Neural cell (in vitro differentiated cells): ENCODE measurements around the gene ATXN1L. TPM values are rescaled to one million over a fixed set of nuclear protein-coding genes. Genes with fewer than 3 reads are reported as not detected.

Source experiments
- H2AFZ ChIP-seq: fragments of 200-600, 300-800 bp; sonication (generic), shearing (Covaris generic); 2 replicates; pipeline ENCODE4 v1.6.0; 2014; ENCODE audit warnings: low read depth, mild to moderate bottlenecking, antibody characterized with exemption, low read length, moderate library complexity
- H3F3A ChIP-seq: fragments of 200-600 bp; shearing (Covaris generic); 2 replicates; pipeline ENCODE4 v1.6.1; 2016; ENCODE audit warnings: mild to moderate bottlenecking, moderate library complexity, mixed read lengths, antibody characterized with exemption, low read length; ENCODE audit not compliant: insufficient read depth, poor library complexity, severe bottlenecking
- H3K27ac ChIP-seq: fragments of 200-600, 300-800 bp; sonication (generic), shearing (Covaris generic); 2 replicates; pipeline ENCODE4 v1.5.1; 2014; ENCODE audit warnings: mild to moderate bottlenecking, low read length, moderate library complexity
- H3K27me3 ChIP-seq: fragments of 300-800, 200-600 bp; sonication (generic), shearing (Covaris generic); 2 replicates; pipeline ENCODE4 v1.6.0; 2014; ENCODE audit warnings: mild to moderate bottlenecking, low read depth, low read length, moderate library complexity; ENCODE audit not compliant: insufficient read depth
- H3K36me3 ChIP-seq: fragments of 300-800, 200-600 bp; sonication (generic), shearing (Covaris generic); 2 replicates; pipeline ENCODE4 v1.5.1; 2014; ENCODE audit warnings: mild to moderate bottlenecking, antibody characterized with exemption, low read length, moderate library complexity; ENCODE audit not compliant: insufficient read depth
- H3K4me2 ChIP-seq: fragments of 300-800, 200-600 bp; sonication (generic), shearing (Covaris generic); 2 replicates; pipeline ENCODE4 v1.6.0; 2014; ENCODE audit warnings: mild to moderate bottlenecking, low read length
- H3K4me3 ChIP-seq: fragments of 300-800, 200-600 bp; sonication (generic), shearing (Covaris generic); 2 replicates; pipeline ENCODE4 v1.5.1; 2014; ENCODE audit warnings: mild to moderate bottlenecking, low read length, moderate library complexity
- H3K79me2 ChIP-seq: fragments of 200-600 bp; shearing (Covaris generic); replicated peaks from 2 replicates; pipeline ENCODE4 v1.6.0; 2014; ENCODE audit warnings: mild to moderate bottlenecking, low read length, moderate library complexity; ENCODE audit not compliant: insufficient read depth
- H3K9ac ChIP-seq: fragments of 300-800, 200-600 bp; sonication (generic), shearing (Covaris generic); 2 replicates; pipeline ENCODE4 v1.6.1; 2016; ENCODE audit warnings: mild to moderate bottlenecking, low read length, mixed read lengths
- H3K9me2 ChIP-seq: fragments of 200-600 bp; shearing (Covaris generic); 2 replicates; pipeline ENCODE4 v1.6.1; 2016; ENCODE audit warnings: mild to moderate bottlenecking, low read length, mixed read lengths; ENCODE audit not compliant: insufficient read depth
- H3K9me3 ChIP-seq: fragments of 200-600, 300-800 bp; sonication (generic), shearing (Covaris generic); 2 replicates; pipeline ENCODE4 v1.6.1; 2016; ENCODE audit warnings: mild to moderate bottlenecking, mixed run types, low read length, moderate library complexity, mixed read lengths
- H4K20me1 ChIP-seq: fragments of 200-600 bp; shearing (Covaris generic); 2 replicates; pipeline ENCODE4 v1.6.1; 2016; ENCODE audit warnings: mild to moderate bottlenecking, mixed run types; ENCODE audit not compliant: insufficient read depth
- CTCF ChIP-seq: fragments of 450-650 bp; IDR thresholded peaks from 2 replicates; pipeline ENCODE4 v1.5.1; 2014; ENCODE audit warnings: antibody characterized with exemption, mild to moderate bottlenecking, moderate library complexity; ENCODE audit not compliant: poor library complexity, severe bottlenecking
- EP300 ChIP-seq: fragments of 450-650 bp; conservative IDR thresholded peaks from 2 replicates; pipeline ENCODE4 v1.6.1; 2014; ENCODE audit warnings: antibody characterized with exemption, mild to moderate bottlenecking, moderate library complexity; ENCODE audit not compliant: poor library complexity, severe bottlenecking
- EZH2 ChIP-seq: fragments of 200-600, 300-800 bp; shearing (Covaris generic), sonication (generic); IDR thresholded peaks from 2 replicates; pipeline ENCODE4 v1.6.1; 2014; ENCODE audit warnings: antibody characterized with exemption, low read length, borderline replicate concordance, mild to moderate bottlenecking; ENCODE audit not compliant: insufficient read depth, poor library complexity, severe bottlenecking
- POLR2AphosphoS5 ChIP-seq: IDR thresholded peaks from 2 replicates; pipeline ENCODE4 v1.6.1; 2012
- RAD21 ChIP-seq: fragments of 450-650 bp; conservative IDR thresholded peaks from 2 replicates; pipeline ENCODE4 v1.6.1; 2014; ENCODE audit warnings: antibody characterized with exemption, mild to moderate bottlenecking, moderate library complexity
- REST ChIP-seq: IDR thresholded peaks from 2 replicates; pipeline ENCODE4 v1.6.1; 2012; ENCODE audit warnings: borderline replicate concordance
- SMC3 ChIP-seq: fragments of 450-650 bp; conservative IDR thresholded peaks from 2 replicates; pipeline ENCODE4 v1.6.1; 2014; ENCODE audit warnings: antibody characterized with exemption, mild to moderate bottlenecking, moderate library complexity; ENCODE audit not compliant: poor library complexity
- TAF1 ChIP-seq: IDR thresholded peaks from 2 replicates; pipeline ENCODE4 v1.6.1; 2012; ENCODE audit warnings: low read depth
- polyA plus RNA-seq: library from polyadenylated mRNA; depleted of rRNA; stranded (reverse); fragments of >200 nt; gene quantifications from 2 replicates; pipeline ENCODE4 v1.2.3, GENCODE V29; 2014

Gene ATXN1L
- polyA plus RNA-seq, 1 donor from 2014 or later, result 9.5 TPM

GRCh38 chr16:71834291-71834690 is 11.5 kb upstream of the ATXN1L start:
- Histone ChIP-seq H3K4me3 (no peak overlapping the region), H3K79me2 (no peaks in the 10 kb centered on the region), H3K4me2 (no peak overlapping the region), H3K9me2 (no peaks in the 10 kb centered on the region), H3F3A (no peaks in the 10 kb centered on the region), H2AFZ (no peak overlapping the region), H4K20me1 (no peaks in the 10 kb centered on the region), H3K36me3 (no peaks in the 10 kb centered on the region), H3K9me3 (no peaks in the 10 kb centered on the region), H3K27ac (no peak overlapping the region), H3K27me3 (no peaks in the 10 kb centered on the region), H3K9ac (no peak overlapping the region)
- no peak for TF ChIP-seq REST
- no peak for TF ChIP-seq EZH2
- TF ChIP-seq EP300, result no peak
- TF ChIP-seq CTCF, result no peak
- TF ChIP-seq RAD21, result no peak
- no peak for TF ChIP-seq TAF1
- no peak for TF ChIP-seq SMC3

- no peak overlapping the region for H2AFZ ChIP-seq
- no peaks in the 10 kb centered on the region for H3K9me2 ChIP-seq
- no peak overlapping the region for H3K27ac ChIP-seq
- no peaks in the 10 kb centered on the region for H3K9me3 ChIP-seq
- no peaks in the 10 kb centered on the region for H3K79me2 ChIP-seq
- H3K4me2 ChIP-seq, result no peak overlapping the region
- no peaks in the 10 kb centered on the region for H3F3A ChIP-seq
- H3K9ac ChIP-seq, result no peak overlapping the region
- no peaks in the 10 kb centered on the region for H3K36me3 ChIP-seq
- no peaks in the 10 kb centered on the region for H4K20me1 ChIP-seq
- H3K4me3 ChIP-seq, result no peak overlapping the region
- H3K27me3 ChIP-seq, result no peaks in the 10 kb centered on the region
- no peak for TF ChIP-seq EP300
- no peak for TF ChIP-seq POLR2AphosphoS5
- TF ChIP-seq TAF1, result no peak
- TF ChIP-seq RAD21, result no peak
- TF ChIP-seq REST, result no peak
- no peak for TF ChIP-seq EZH2
Observed at GRCh38 chr16:71837150-71837549, 8.6 kb upstream of the ATXN1L start.
